Dermis lymphatic vessel endothelial cell (primary cell): Measurements from ENCODE around the gene VHLL. TPM values are rescaled to one million over a fixed set of nuclear protein-coding genes. Genes with fewer than 3 reads are reported as not detected.

Experiments used
- total RNA-seq: library from RNA; depleted of rRNA; stranded (reverse); fragments of >200 nt; gene quantifications from 2 replicates; pipeline ENCODE4 v1.2.1, GENCODE V29; 2014

VHLL gene
- 0.11 TPM in 1 of 2 replicates, not detected in the other for total RNA-seq

DNA sequence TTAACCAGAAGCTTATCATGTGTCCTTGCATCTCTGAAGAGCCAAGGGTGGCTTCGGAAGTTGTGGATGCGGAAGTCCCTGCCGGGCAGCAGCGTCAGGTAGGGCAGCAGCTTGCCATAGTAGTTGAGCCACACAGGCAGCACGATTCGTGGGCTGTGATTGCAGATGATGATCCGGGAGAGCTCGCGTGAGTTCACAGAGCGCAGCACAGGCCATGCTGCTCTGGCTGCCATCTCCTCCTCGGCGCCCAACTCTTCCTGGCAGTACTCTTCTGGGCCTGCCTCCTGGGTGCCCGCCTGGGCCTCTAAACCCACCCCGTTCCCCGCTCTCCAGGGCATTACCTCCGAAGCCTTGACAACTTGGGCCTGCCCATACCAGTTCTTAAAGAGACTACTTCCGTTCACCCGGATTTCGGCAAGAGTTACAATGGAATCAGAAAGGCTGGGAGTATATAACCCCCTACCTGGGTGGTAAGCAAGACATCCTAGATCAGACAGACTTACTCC lies at the start of gene VHLL:
Gene VHLL, minus strand, starts transcription at position 456 of the 506 bp plus-strand sequence. Its CDS starts 118 bp downstream, at position 338.

DNA sequence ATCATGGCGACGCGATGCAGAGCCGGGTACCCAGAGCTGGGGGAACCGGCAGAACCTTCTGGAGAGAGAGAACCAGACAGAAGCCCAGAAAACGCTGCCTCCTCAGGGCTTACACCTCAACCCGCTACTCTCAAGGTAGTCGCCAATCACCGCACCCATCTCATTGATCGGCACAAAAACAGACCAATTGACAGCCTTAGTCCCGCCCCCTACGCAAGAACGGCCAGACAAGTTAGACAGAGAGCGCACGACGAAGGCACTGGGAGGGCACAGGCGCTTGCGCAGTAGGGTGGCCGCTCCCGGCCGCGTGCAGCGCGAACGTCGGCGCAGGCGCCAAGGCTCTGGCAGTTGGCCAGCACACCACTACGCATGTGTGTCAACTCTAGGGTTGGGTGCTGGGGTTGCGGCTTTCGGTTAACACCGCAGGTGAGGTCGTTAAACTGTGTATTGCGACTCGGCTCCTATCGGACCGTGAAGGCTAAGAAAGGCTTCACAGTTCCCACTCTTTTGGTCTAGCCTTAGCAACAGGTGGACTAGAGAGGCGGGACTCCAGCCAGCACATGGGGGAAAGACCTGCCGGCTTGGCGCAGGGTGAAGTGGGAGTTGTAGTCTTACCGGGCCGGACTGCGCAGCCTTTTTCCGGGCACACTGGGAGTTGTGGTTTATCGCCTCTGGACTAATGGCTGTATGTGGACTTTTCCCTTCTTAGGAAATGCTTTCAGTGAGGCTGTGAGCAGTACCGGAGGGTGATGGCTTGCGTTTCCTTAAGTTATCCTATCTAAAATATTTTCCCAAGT lies 39.3 kb upstream of the VHLL start, which contains the start of the genes CCT3 and TSACC:
Gene CCT3, minus strand, starts transcription at position 113 of the 797 bp plus-strand sequence. Its CDS starts 108 bp downstream, at position 5.
Gene TSACC, plus strand, starts transcription at position 347 of the 797 bp plus-strand sequence. CDS start 1,232 bp downstream, outside the sequence.

DNA sequence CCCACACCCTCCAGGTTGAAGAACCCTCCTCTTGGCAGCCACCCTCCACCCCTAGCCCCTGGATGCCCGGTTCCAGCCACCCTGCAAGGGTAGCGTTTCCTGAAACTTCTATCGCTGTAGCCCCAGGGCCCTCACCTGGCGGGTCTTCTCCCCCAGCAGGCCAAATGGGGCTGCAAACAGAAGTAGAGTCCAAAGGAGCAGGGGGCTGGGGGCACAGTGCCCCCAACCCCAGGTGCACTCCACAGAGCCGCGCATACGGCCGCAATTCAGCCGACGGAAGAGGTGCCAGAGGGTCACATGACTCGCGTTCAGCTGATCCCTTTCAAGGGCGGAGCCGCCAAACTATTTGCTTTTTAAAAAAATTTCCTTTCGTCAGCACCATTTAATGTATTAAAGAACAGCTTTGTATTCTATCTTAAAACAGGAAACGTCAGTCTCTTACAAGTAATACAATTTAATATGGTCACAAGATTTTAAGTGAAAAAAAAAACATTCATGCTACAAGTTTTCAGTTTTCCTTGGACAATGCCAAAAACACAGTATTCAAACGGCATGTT lies 3.6 kb downstream of the VHLL start, which contains the start of gene GLMP:
Gene GLMP, minus strand, starts transcription at position 289 of the 557 bp plus-strand sequence. Its CDS starts 34 bp downstream, at position 255.

DNA sequence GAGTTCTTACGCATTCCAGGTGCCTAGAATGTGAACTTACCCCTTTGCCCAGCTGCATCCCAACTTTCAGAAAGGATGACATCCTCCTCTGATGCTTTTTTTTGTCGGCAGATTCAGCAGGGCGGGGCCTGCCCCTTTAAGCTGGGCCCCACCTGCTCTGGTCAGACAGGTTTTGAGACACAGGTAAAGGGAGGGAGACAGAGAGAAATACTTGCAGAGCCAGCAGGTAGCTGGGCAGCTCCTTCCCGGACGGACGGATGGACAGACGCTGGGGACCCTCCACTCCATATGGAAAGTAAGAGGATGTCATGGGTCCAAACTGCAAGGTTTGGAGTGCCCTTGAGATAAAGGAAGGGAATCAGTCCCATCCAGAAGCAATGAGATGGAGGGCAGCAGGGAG lies 15.0 kb downstream of the VHLL start, which contains the start of gene TMEM79:
Gene TMEM79, plus strand, starts transcription at position 214 of the 400 bp plus-strand sequence. CDS start 902 bp downstream, outside the sequence.

DNA sequence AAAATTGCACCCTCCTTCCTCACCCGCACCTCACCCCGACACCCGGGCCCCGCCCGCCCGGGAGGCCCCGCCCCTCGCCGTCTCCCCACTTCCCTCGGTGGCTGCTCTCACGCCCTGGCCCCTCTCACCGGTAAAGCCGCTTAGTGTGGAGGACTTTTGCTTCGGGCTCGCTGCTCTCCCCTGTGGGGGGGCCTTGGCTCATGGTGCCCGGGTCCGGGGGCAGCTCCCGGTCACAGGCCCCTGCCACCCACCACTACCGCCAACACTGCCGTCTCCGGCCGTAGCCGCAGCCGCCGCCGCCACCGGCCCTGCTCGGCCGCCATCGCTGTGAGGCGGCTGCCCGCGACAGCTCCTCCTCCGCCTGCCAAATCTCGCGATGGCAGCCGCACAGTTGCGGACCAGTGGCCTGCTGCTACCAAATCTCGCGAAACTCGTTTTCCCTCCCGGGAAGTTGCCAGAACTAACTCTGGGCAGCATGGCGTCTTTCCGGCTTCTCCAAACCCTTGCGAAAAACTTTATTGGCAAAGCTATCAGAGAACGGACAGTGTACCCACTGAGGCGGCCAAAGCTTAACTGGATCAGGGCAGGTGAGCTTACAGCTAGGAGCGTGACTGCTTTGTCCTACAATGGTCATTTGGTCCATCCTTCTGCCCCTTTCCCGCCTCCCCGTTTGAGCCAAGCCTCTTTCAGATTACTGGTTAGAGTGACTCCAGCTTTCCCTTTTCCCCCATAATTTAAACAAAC lies 16.5 kb downstream of the VHLL start, which contains the start of gene SMG5:
Gene SMG5, minus strand, starts transcription at position 347 of the 744 bp plus-strand sequence. Its CDS starts 145 bp downstream, at position 202.

Other genes starting within 250 kb of the VHLL start
- 10.5 and 13.6 TPM in 2 replicates for gene UBQLN4, start 245.5 kb downstream of the VHLL start, total RNA-seq
- 79.8 and 102 TPM in 2 replicates for gene LAMTOR2, start 244.5 kb downstream of the VHLL start, total RNA-seq
- not detected in 2 replicates for gene RAB25, start 238.1 kb downstream of the VHLL start, total RNA-seq
- 2.9 and 4.8 TPM in 2 replicates for gene MEX3A, start 216.8 kb downstream of the VHLL start, total RNA-seq
- 254 and 363 TPM in 2 replicates for gene LMNA, start 184.6 kb downstream of the VHLL start, total RNA-seq
- 0.52 and 0.65 TPM in 2 replicates for gene SEMA4A, start 145.7 kb downstream of the VHLL start, total RNA-seq
- gene SLC25A44, start 105.2 kb downstream of the VHLL start, total RNA-seq: 10.1 and 10.3 TPM in 2 replicates
- gene PMF1, start 86.3 kb downstream of the VHLL start, total RNA-seq: 58.4 and 60.4 TPM in 2 replicates
- 0.33 and 0.43 TPM in 2 replicates for gene BGLAP, start 57.1 kb downstream of the VHLL start, total RNA-seq
- 0.33 and 0.52 TPM in 2 replicates for gene PAQR6, start 51.3 kb downstream of the VHLL start, total RNA-seq
- 38.4 and 42.6 TPM in 2 replicates for gene SMG5, start 16.5 kb downstream of the VHLL start, total RNA-seq
- 0.54 and 0.95 TPM in 2 replicates for gene TMEM79, start 15.0 kb downstream of the VHLL start, total RNA-seq
- 48.9 and 54.0 TPM in 2 replicates for gene GLMP, start 3.6 kb downstream of the VHLL start, total RNA-seq
- 378 and 523 TPM in 2 replicates for gene CCT3, start 39.0 kb upstream of the VHLL start, total RNA-seq
- 0.09 and 0.11 TPM in 2 replicates for gene TSACC, start 39.2 kb upstream of the VHLL start, total RNA-seq
- gene RHBG, start 69.9 kb upstream of the VHLL start, total RNA-seq: not detected in 2 replicates
- 4.6 and 6.8 TPM in 2 replicates for gene MEF2D, start 201.5 kb upstream of the VHLL start, total RNA-seq